Measurements from ENCODE around the gene UPF1.

- TF ChIP-seq, protein P1, sequence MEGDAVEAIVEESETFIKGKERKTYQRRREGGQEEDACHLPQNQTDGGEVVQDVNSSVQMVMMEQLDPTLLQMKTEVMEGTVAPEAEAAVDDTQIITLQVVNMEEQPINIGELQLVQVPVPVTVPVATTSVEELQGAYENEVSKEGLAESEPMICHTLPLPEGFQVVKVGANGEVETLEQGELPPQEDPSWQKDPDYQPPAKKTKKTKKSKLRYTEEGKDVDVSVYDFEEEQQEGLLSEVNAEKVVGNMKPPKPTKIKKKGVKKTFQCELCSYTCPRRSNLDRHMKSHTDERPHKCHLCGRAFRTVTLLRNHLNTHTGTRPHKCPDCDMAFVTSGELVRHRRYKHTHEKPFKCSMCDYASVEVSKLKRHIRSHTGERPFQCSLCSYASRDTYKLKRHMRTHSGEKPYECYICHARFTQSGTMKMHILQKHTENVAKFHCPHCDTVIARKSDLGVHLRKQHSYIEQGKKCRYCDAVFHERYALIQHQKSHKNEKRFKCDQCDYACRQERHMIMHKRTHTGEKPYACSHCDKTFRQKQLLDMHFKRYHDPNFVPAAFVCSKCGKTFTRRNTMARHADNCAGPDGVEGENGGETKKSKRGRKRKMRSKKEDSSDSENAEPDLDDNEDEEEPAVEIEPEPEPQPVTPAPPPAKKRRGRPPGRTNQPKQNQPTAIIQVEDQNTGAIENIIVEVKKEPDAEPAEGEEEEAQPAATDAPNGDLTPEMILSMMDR (IDR thresholded peaks at IDR 0.05), result no peak
- no peak for TF ChIP-seq POLR2AphosphoS5 (IDR thresholded peaks at IDR 0.05)
- peak in 1 of 2 donors; percentile 33 for TF ChIP-seq POLR2A (IDR thresholded peaks at IDR 0.05)
Measured at GRCh38 chr19:18833849-18834643, 2.3 kb downstream of the UPF1 start.
